ENCODE data around the gene HDAC4. TPM values are rescaled to one million over a fixed set of nuclear protein-coding genes. Genes with fewer than 3 reads are reported as not detected.

The HDAC4 gene
- total and polyA plus RNA-seq, 2 of the 8 experiments (the other 6 are each of a cell fraction or from before 2014, with no cell fraction given) = 15.4 to 31.5 TPM

GRCh38 chr2:239214725-239215124 is 186.1 kb downstream of the HDAC4 start:
- 97% methylated on average over 9 of the region's 9 CpGs; no CpG with 5 or more reads in 1 of the 2 experiments for WGBS, 2 experiments (ENCODE audit: extremely low coverage in 1 of 2, insufficient coverage in 1 of 2, insufficient read length in 1 of 2, insufficient replicate concordance in 2 of 2, low coverage in 1 of 2, low lambda C conversion rate in 2 of 2, missing lambda C conversion rate in 1 of 2)
- H3K4me2 ChIP-seq (ENCODE audit: insufficient read depth in 1 of 2, low read depth in 2 of 2, low read length in 2 of 2) = no peak overlapping the region
- no peak overlapping the region for H2BK12ac ChIP-seq (ENCODE audit: low read depth, low read length)

More at GRCh38 chr2:239214725-239215124, 186.1 kb downstream of the HDAC4 start:
- peaks cover under 1 to 13% (median 5%) of the 10 kb centered on the region in 4 experiments; a peak in 5 of 7 replicates for H3K4me1 ChIP-seq (replicated peaks in 1 of 4; ENCODE audit: control insufficient read depth in 3 of 4, insufficient read depth in 4 of 4, low read length in 3 of 4)
- TF ChIP-seq SP2 (IDR thresholded peaks at IDR 0.05; ENCODE audit: low read length) (no peak), PHF8 (conservative IDR thresholded peaks at IDR 0.05; ENCODE audit: low read depth, low read length) (no peak)
- no peak overlapping the region for H2BK120ac ChIP-seq (replicated peaks; ENCODE audit: low read depth, low read length)
- H3K9me3 ChIP-seq (ENCODE audit: insufficient read depth in 2 of 2, low read depth in 1 of 2, low read length in 1 of 2) = no peaks in the 10 kb centered on the region
- H3K56ac ChIP-seq (replicated peaks; ENCODE audit: insufficient read length, low read depth, low read length) = no peak overlapping the region
- no peak overlapping the region for H3K4ac ChIP-seq (replicated peaks; ENCODE audit: insufficient read length, low read depth, low read length)
- peaks cover 0 to 73% of the 10 kb centered on the region in 2 experiments; a peak in 3 of 4 replicates for H3K79me2 ChIP-seq (ENCODE audit: control insufficient read depth in 1 of 2, insufficient read depth in 2 of 2, low read length in 2 of 2)
- no peak overlapping the region for H2AFZ ChIP-seq (ENCODE audit: low read length)
- ChIA-PET CTCF (ENCODE audit: partially characterized antibody) (interaction anchor here (1.2 to 1.8 kb wide), 3 partner anchors 16 to 71 kb away, joined by 3 to 8 read pairs (median 6); no protein-coding TSS in a partner anchor), POLR2A (ENCODE audit: partially characterized antibody) (no interaction called here)
- H3K79me1 ChIP-seq (ENCODE audit: low read depth, low read length) = peaks cover 18% of the 10 kb centered on the region
- no peak overlapping the region for H3K18ac ChIP-seq (ENCODE audit: extremely low read depth, low read length)
- no peak overlapping the region for H2AK5ac ChIP-seq (ENCODE audit: low read depth, low read length)
- H3K23me2 ChIP-seq (ENCODE audit: low read depth, low read length) = no peaks in the 10 kb centered on the region
- H3K9ac ChIP-seq (replicated peaks in 1 of 4; ENCODE audit: extremely low read depth in 1 of 4, low read depth in 3 of 4, low read length in 3 of 4) = no peak overlapping the region
- H3K14ac ChIP-seq (ENCODE audit: insufficient read length) = no peak overlapping the region
- peaks cover 15 to 18% of the 10 kb centered on the region in 2 experiments for H4K20me1 ChIP-seq (replicated peaks in 1 of 2; ENCODE audit: control insufficient read depth in 1 of 2, insufficient read depth in 2 of 2, low read length in 2 of 2)
- no peak overlapping the region for H3K23ac ChIP-seq (ENCODE audit: insufficient read length)
- H4K8ac ChIP-seq (ENCODE audit: extremely low read depth, insufficient read depth, low read length) = no peak overlapping the region
- no peak for FAIRE-seq
- H2BK20ac ChIP-seq (ENCODE audit: low read length) = no peak overlapping the region
- H2BK15ac ChIP-seq (ENCODE audit: low read length) = no peak overlapping the region
- no peaks in the 10 kb centered on the region for H3K36me3 ChIP-seq (ENCODE audit: control insufficient read depth in 2 of 4, insufficient read depth in 4 of 4, low read length in 3 of 4)
- H3K27ac ChIP-seq (ENCODE audit: low read depth, low read length) = no peak overlapping the region
- no peak overlapping the region for H4K5ac ChIP-seq (ENCODE audit: insufficient read length, low read depth, low read length)
- H3K27me3 ChIP-seq (replicated peaks in 1 of 4; ENCODE audit: control insufficient read depth in 3 of 4, extremely low read depth in 1 of 4, insufficient read depth in 3 of 4, low read length in 3 of 4) = no peaks in the 10 kb centered on the region
- H2BK5ac ChIP-seq (ENCODE audit: low read depth, low read length) = no peak overlapping the region; the same call in 1 of the 2 replicates
- no peak overlapping the region for H3K4me3 ChIP-seq (ENCODE audit: extremely low read depth in 1 of 4, insufficient read depth in 2 of 4, low read depth in 3 of 4, low read length in 4 of 4)
- H4K91ac ChIP-seq (replicated peaks; ENCODE audit: insufficient read length, low read length) = no peak overlapping the region
- no peak for DNase-seq (ENCODE audit: low read depth in 1 of 2, low spot score in 2 of 2)

All from H1 (cell line).